ENCODE measurements around the gene BCAT1.

BCAT1 gene

GRCh38 chr12:24768415-24768814 lies 180.5 kb downstream of the BCAT1 start:
- no peak for DNase-seq (ENCODE audit: low spot score)

GRCh38 chr12:24767016-24767415 lies 181.9 kb downstream of the BCAT1 start:
- no peak for DNase-seq (ENCODE audit: low spot score)

GRCh38 chr12:24764712-24765111 lies 184.2 kb downstream of the BCAT1 start:
- DNase-seq (ENCODE audit: low spot score): no peak

- no peak for DNase-seq (ENCODE audit: low spot score)
These were observed 188.1 kb downstream of the BCAT1 start for GRCh38 chr12:24760606-24761378.

- DNase-seq (ENCODE audit: low spot score): no peak
These were observed 188.7 kb downstream of the BCAT1 start for GRCh38 chr12:24760162-24760561.
